HCT116 (cell line): ENCODE measurements around the gene SEZ6. TPM values are rescaled to one million over a fixed set of nuclear protein-coding genes. Genes with fewer than 3 reads are reported as not detected.

Experiments used
- ATAC-seq: fragments of 200-7000 bp; cut with Tn5 transposase; 2 replicates; pipeline ENCODE4 v1.9.1; 2020; ENCODE audit warnings: mild to moderate bottlenecking, moderate library complexity
- BruUV-seq: library from RNA; stranded (reverse); fragments of 400-500 nt; replicated peaks from 2 replicates; lab custom pipeline; 2021; lab: Mats Ljungman, UMichigan
- CTCF ChIA-PET: fragments of 300-600 bp; sonication (Branson Sonifier 250); formaldehyde crosslinking; loops from one replicate; lab custom pipeline; 2021; ENCODE audit warnings: antibody characterized with exemption; lab: Charles Lee
- POLR2A ChIA-PET: fragments of 300-600, 350-600 bp; sonication (Branson Sonifier 250); formaldehyde crosslinking; loops from one replicate; lab custom pipeline; 2021; ENCODE audit warnings: antibody characterized with exemption; lab: Charles Lee
- RAD21 ChIA-PET, 2 experiments: fragments of 300-600 bp; sonication (Branson Sonifier 250); formaldehyde crosslinking; loops; one replicate each; lab custom pipeline; 2023; ENCODE audit warnings: low total read pairs in 2 of 2; ENCODE audit not compliant: uncharacterized antibody in 2 of 2, unreplicated experiment in 2 of 2, low non-redundant PET in 1 of 2; lab: Charles Lee
- DNase-seq: peaks from one replicate; pipeline ENCODE4 v3.0.0-alpha.2; 2010; ENCODE audit warnings: low read depth, low spot score
- H2AFZ ChIP-seq: fragments of 200-600 bp; shearing (Covaris generic), sonication (generic); 2 replicates; pipeline ENCODE4 v1.6.1; 2017; ENCODE audit warnings: low read depth, mixed run types, mixed read lengths, antibody characterized with exemption, low read length; ENCODE audit not compliant: poor library complexity, severe bottlenecking
- H3K27ac ChIP-seq: 2 replicates; pipeline ENCODE4 v1.5.1; 2012; ENCODE audit warnings: low read depth, low read length
- H3K27me3 ChIP-seq: fragments of 200-600 bp; sonication (generic); 2 replicates; pipeline ENCODE4 v1.6.1; 2016; ENCODE audit warnings: mixed run types, low read length, mixed read lengths; ENCODE audit not compliant: insufficient read depth
- H3K36me3 ChIP-seq, 2 experiments: fragments of 200-500 bp in 1 of 2; fragments of 200-600 bp in 1 of 2; sonication (Bioruptor generic) in 1 of 2; sonication (generic) in 1 of 2; 2 replicates each; pipeline versions ENCODE4 v1.5.1 to v1.6.1; 2014 to 2016; ENCODE audit warnings: low read length in 2 of 2, inconsistent platforms in 1 of 2, mixed read lengths in 1 of 2, mixed run types in 1 of 2; ENCODE audit not compliant: insufficient read depth in 2 of 2, control insufficient read depth in 1 of 2
- H3K4me1 ChIP-seq, 2 experiments: fragments of 200-600 bp in 1 of 2; sonication (generic) in 1 of 2; 2 replicates each; pipeline versions ENCODE4 v1.5.1 to v1.6.1; 2012 to 2017; ENCODE audit warnings: low read length in 2 of 2, inconsistent platforms in 1 of 2, mild to moderate bottlenecking in 1 of 2, mixed read lengths in 1 of 2, mixed run types in 1 of 2, moderate library complexity in 1 of 2; ENCODE audit not compliant: insufficient read depth in 2 of 2, control insufficient read depth in 1 of 2
- H3K4me2 ChIP-seq: fragments of 200-600 bp; sonication (generic); 2 replicates; pipeline ENCODE4 v1.6.1; 2017; ENCODE audit warnings: mixed run types, low read length, mixed read lengths
- H3K4me3 ChIP-seq, 2 experiments: fragments of 200-600 bp in 1 of 2; sonication (generic) in 1 of 2; replicated peaks in 1 of 2; 2 replicates each; pipeline ENCODE4 v1.5.1; 2011 to 2016; ENCODE audit warnings: low read length in 2 of 2, control low read depth in 1 of 2, low read depth in 1 of 2, mild to moderate bottlenecking in 1 of 2, mixed read lengths in 1 of 2, mixed run types in 1 of 2
- H3K79me2 ChIP-seq: fragments of 200-600 bp; sonication (generic); 2 replicates; pipeline ENCODE4 v1.6.1; 2017; ENCODE audit warnings: mild to moderate bottlenecking, mixed run types, low read length, moderate library complexity, mixed read lengths; ENCODE audit not compliant: insufficient read depth
- H3K9ac ChIP-seq: fragments of 200-600 bp; sonication (generic); 2 replicates; pipeline ENCODE4 v1.6.1; 2016; ENCODE audit warnings: low read length, mixed read lengths
- H3K9me2 ChIP-seq: fragments of 200-600 bp; sonication (generic), shearing (Covaris generic); 2 replicates; pipeline ENCODE4 v1.6.1; 2017; ENCODE audit warnings: mixed run types, mild to moderate bottlenecking, moderate library complexity; ENCODE audit not compliant: insufficient read depth
- H3K9me3 ChIP-seq, 2 experiments: fragments of 200-500 bp in 1 of 2; fragments of 200-600 bp in 1 of 2; sonication (Bioruptor generic) in 1 of 2; sonication (generic) in 1 of 2; 2 replicates each; pipeline ENCODE4 v1.6.1; 2014 to 2017; ENCODE audit warnings: low read length in 2 of 2, mixed read lengths in 2 of 2, inconsistent platforms in 1 of 2, low read depth in 1 of 2, mild to moderate bottlenecking in 1 of 2, mixed run types in 1 of 2, moderate library complexity in 1 of 2; ENCODE audit not compliant: control insufficient read depth in 1 of 2, insufficient read depth in 1 of 2
- H4K20me1 ChIP-seq: fragments of 200-600 bp; sonication (generic), shearing (Covaris generic); 2 replicates; pipeline ENCODE4 v1.6.1; 2017; ENCODE audit warnings: mixed run types, mild to moderate bottlenecking, moderate library complexity; ENCODE audit not compliant: insufficient read depth
- CBX3 ChIP-seq: IDR thresholded peaks from 2 replicates; pipeline ENCODE4 v1.6.1; 2012; ENCODE audit warnings: low read depth
- CTCF ChIP-seq, 3 experiments: fragments of 200-600 bp in 1 of 3; sonication (generic) in 1 of 3; IDR thresholded peaks in 2 of 3; conservative IDR thresholded peaks in 1 of 3; 2 replicates each; pipeline ENCODE4 v1.5.1; 2012 to 2017; ENCODE audit warnings: low read depth in 2 of 3, low read length in 2 of 3, antibody characterized with exemption in 1 of 3, borderline replicate concordance in 1 of 3, control low read depth in 1 of 3, mild to moderate bottlenecking in 1 of 3, mixed read lengths in 1 of 3, mixed run types in 1 of 3, moderate library complexity in 1 of 3; ENCODE audit not compliant: insufficient read depth in 1 of 3
- EZH2phosphoT487 ChIP-seq: fragments of 200-600 bp; IDR thresholded peaks from 2 replicates; pipeline ENCODE4 v1.6.1; 2018; ENCODE audit warnings: antibody characterized with exemption, borderline replicate concordance
- POLR2AphosphoS5 ChIP-seq: IDR thresholded peaks from 2 replicates; pipeline ENCODE4 v1.6.1; 2011; ENCODE audit warnings: mild to moderate bottlenecking, low read depth, low read length, moderate library complexity
- ZBTB33 ChIP-seq: IDR thresholded peaks from 2 replicates; pipeline ENCODE4 v1.6.1; 2011; ENCODE audit warnings: mild to moderate bottlenecking, low read length, moderate library complexity; ENCODE audit not compliant: insufficient replicate concordance; ENCODE audit errors: extremely low read depth
- ZFX ChIP-seq: fragments of 450-650 bp; IDR thresholded peaks from 2 replicates; pipeline ENCODE4 v1.6.1; 2017
- intact Hi-C: fragments of 100-400 bp; cut with micrococcal nuclease; formaldehyde crosslinking; loops from 2 replicates; pipeline ENCODE4 v1.10.0; 2022
- total RNA-seq: library from RNA; stranded (reverse); gene quantifications from one replicate; pipeline ENCODE4 v1.2.1, GENCODE V29; 2021; ENCODE audit not compliant: unreplicated experiment
- TF ChIP-seq, protein P1 (sequence below): IDR thresholded peaks from 2 replicates; pipeline ENCODE4 v1.6.1; 2012
- TF ChIP-seq, protein P2 (sequence below): IDR thresholded peaks from 2 replicates; pipeline ENCODE4 v1.6.1; 2012

The SEZ6 gene
- total RNA-seq, 1 experiment from 2014 or later = 0.22 TPM

DNA sequence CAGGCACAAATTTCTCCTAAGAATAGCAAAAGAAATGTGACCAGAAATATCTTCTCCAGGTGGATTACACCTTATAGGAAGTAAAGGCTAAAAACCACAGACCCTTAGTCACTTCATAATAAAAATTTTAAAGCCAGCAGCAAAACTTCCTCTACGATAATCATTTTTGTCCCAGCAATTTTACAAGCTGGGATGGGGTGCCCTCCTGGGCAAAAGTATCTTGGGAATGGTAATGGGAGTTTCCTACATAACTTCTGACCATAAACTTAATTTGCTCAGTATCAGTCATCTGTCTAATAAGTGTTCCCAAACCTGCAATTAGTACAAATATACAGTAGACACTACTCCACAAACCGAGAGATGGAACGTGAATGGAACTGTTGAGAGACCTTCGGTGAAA lies 57.5 kb downstream of the SEZ6 start:
- no peaks in the 10 kb centered on the region for H3K9me3 ChIP-seq
- no peaks in the 10 kb centered on the region for H3K9me2 ChIP-seq
- intact Hi-C loops = no loop called here
- RAD21 ChIA-PET = no interaction called here
- DNase-seq (no peak), ATAC-seq (no peak)
- peak overlapping the region; percentile 70 for H3K9ac ChIP-seq
- peaks cover 16 to 26% of the 10 kb centered on the region in 2 experiments for H3K4me1 ChIP-seq
- BruUV-seq = no TSS peak
- TF ChIP-seq, protein P1, sequence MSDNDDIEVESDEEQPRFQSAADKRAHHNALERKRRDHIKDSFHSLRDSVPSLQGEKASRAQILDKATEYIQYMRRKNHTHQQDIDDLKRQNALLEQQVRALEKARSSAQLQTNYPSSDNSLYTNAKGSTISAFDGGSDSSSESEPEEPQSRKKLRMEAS = no peak
- TF ChIP-seq CTCF (IDR thresholded peaks at IDR 0.05 in 2 of 3, conservative IDR thresholded peaks at IDR 0.05 in 1 of 3; ENCODE audit: borderline replicate concordance in 1 of 3, insufficient read depth in 1 of 3, low read depth in 2 of 3, low read length in 2 of 3) (no peak), POLR2AphosphoS5 (no peak), ZFX (no peak)
- no peaks in the 10 kb centered on the region for H4K20me1 ChIP-seq
- H3K4me2 ChIP-seq = peak overlapping the region; percentile 90
- peak overlapping the region; percentile 83 for H3K27ac ChIP-seq
- no peak overlapping the region for H2AFZ ChIP-seq
- peaks cover 76% of the 10 kb centered on the region for H3K79me2 ChIP-seq
- peak overlapping the region; percentile 81 to 92 for H3K4me3 ChIP-seq
- H3K27me3 ChIP-seq = no peaks in the 10 kb centered on the region
- POLR2A ChIA-PET = no interaction called here
- H3K36me3 ChIP-seq = peaks cover 6 to 12% of the 10 kb centered on the region in 2 experiments; a peak in 3 of 4 replicates
- CTCF ChIA-PET = interaction anchor here (4.5 kb wide), 1 partner anchor 221 kb away, joined by 44 read pairs; the partner anchor contains the start of gene TLCD1

- Histone ChIP-seq H3K4me2 (no peak overlapping the region), H3K27me3 (no peaks in the 10 kb centered on the region), H3K79me2 (peaks cover 83% of the 10 kb centered on the region), H3K9me3 (no peaks in the 10 kb centered on the region), H3K9ac (no peak overlapping the region), H2AFZ (no peak overlapping the region), H3K27ac (no peak overlapping the region), H4K20me1 (no peaks in the 10 kb centered on the region), H3K36me3 (peaks cover 6 to 14% of the 10 kb centered on the region in 2 experiments; a peak in 3 of 4 replicates), H3K4me3 (no peak overlapping the region), H3K4me1 (peaks cover 9 to 19% of the 10 kb centered on the region in 2 experiments), H3K9me2 (no peaks in the 10 kb centered on the region)
- ChIA-PET POLR2A (no interaction called here), CTCF (interaction anchor here (0.6 kb wide), 1 partner anchor 301 kb away, joined by 3 read pairs; no protein-coding TSS in a partner anchor), RAD21 (no interaction called here)
- TF ChIP-seq CBX3 = no peak
- no peak for TF ChIP-seq ZBTB33
- TF ChIP-seq, protein P2, sequence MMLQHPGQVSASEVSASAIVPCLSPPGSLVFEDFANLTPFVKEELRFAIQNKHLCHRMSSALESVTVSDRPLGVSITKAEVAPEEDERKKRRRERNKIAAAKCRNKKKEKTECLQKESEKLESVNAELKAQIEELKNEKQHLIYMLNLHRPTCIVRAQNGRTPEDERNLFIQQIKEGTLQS = no peak
- no peak for TF ChIP-seq EZH2phosphoT487
- ATAC-seq (no peak), DNase-seq (no peak)
- intact Hi-C loops = no loop called here
- BruUV-seq = no TSS peak
These were observed 58.2 kb downstream of the SEZ6 start for GRCh38 chr17:28947639-28948038.
